ENCODE results near the gene DNAJC8. TPM values are rescaled to one million over a fixed set of nuclear protein-coding genes. Genes with fewer than 3 reads are reported as not detected.

The DNAJC8 gene
- total and polyA plus RNA-seq, 2 of the 8 experiments (the other 6 are each of a cell fraction or from before 2014, with no cell fraction given) = 116 to 134 TPM

DNA sequence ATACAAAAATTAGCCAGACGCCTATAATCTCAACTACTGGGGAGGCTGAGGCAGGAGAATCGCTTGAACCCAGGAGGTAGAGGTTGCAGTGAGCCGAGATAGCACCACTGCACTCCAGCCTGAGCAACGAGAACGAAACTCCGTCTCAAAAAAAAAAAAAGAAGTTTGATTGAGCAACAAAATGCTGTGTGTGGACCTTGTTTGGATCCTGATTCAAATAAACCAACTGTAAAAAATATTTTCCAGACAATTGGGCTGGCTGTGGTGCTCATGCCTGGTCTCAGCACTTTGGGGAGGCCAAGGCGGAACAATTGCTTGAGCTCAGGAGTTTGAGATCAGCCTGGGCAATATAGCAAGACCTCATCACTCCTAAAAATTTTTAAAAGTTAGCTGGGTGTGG is 73.1 kb downstream of the DNAJC8 start:
- no peak for FAIRE-seq
- Histone ChIP-seq H4K5ac (ENCODE audit: insufficient read length, low read depth, low read length) (no peak overlapping the region), H2AK5ac (ENCODE audit: low read depth, low read length) (no peak overlapping the region), H3K23me2 (ENCODE audit: low read depth, low read length) (no peaks in the 10 kb centered on the region), H3K14ac (ENCODE audit: insufficient read length) (no peak overlapping the region), H3K27ac (ENCODE audit: low read depth, low read length) (no peak overlapping the region), H3K4ac (replicated peaks; ENCODE audit: insufficient read length, low read depth, low read length) (no peak overlapping the region), H3K36me3 (ENCODE audit: control insufficient read depth in 2 of 4, insufficient read depth in 4 of 4, low read length in 3 of 4) (no peaks in the 10 kb centered on the region), H3K9me3 (ENCODE audit: insufficient read depth in 2 of 2, low read depth in 1 of 2, low read length in 1 of 2) (no peaks in the 10 kb centered on the region), H2BK20ac (ENCODE audit: low read length) (no peak overlapping the region), H3K18ac (ENCODE audit: extremely low read depth, low read length) (no peak overlapping the region), H2BK15ac (ENCODE audit: low read length) (no peak overlapping the region), H2AFZ (ENCODE audit: low read length) (no peak overlapping the region), H3K9ac (replicated peaks in 1 of 4; ENCODE audit: extremely low read depth in 1 of 4, low read depth in 3 of 4, low read length in 3 of 4) (no peak overlapping the region), H3K27me3 (replicated peaks in 1 of 4; ENCODE audit: control insufficient read depth in 3 of 4, extremely low read depth in 1 of 4, insufficient read depth in 3 of 4, low read length in 3 of 4) (no peaks in the 10 kb centered on the region), H2BK5ac (ENCODE audit: low read depth, low read length) (no peak overlapping the region), H4K8ac (ENCODE audit: extremely low read depth, insufficient read depth, low read length) (no peak overlapping the region), H4K91ac (replicated peaks; ENCODE audit: insufficient read length, low read length) (no peak overlapping the region), H2BK12ac (ENCODE audit: low read depth, low read length) (no peak overlapping the region), H3K4me1 (replicated peaks in 1 of 4; ENCODE audit: control insufficient read depth in 3 of 4, insufficient read depth in 4 of 4, low read length in 3 of 4) (no peaks in the 10 kb centered on the region), H3K4me2 (ENCODE audit: insufficient read depth in 1 of 2, low read depth in 2 of 2, low read length in 2 of 2) (no peak overlapping the region), H3K4me3 (ENCODE audit: extremely low read depth in 1 of 4, insufficient read depth in 2 of 4, low read depth in 3 of 4, low read length in 4 of 4) (no peak overlapping the region), H3K23ac (ENCODE audit: insufficient read length) (no peak overlapping the region), H4K20me1 (replicated peaks in 1 of 2; ENCODE audit: control insufficient read depth in 1 of 2, insufficient read depth in 2 of 2, low read length in 2 of 2) (no peaks in the 10 kb centered on the region), H3K56ac (replicated peaks; ENCODE audit: insufficient read length, low read depth, low read length) (no peak overlapping the region), H2BK120ac (replicated peaks; ENCODE audit: low read depth, low read length) (no peak overlapping the region), H3K79me1 (ENCODE audit: low read depth, low read length) (no peaks in the 10 kb centered on the region), H3K79me2 (ENCODE audit: control insufficient read depth in 1 of 2, insufficient read depth in 2 of 2, low read length in 2 of 2) (no peaks in the 10 kb centered on the region)
- DNase-seq (ENCODE audit: low read depth in 1 of 2, low spot score in 2 of 2) = no peak
- no peak for TF ChIP-seq JUN (IDR thresholded peaks at IDR 0.05; ENCODE audit: low read depth, low read length)
- no peak for TF ChIP-seq NANOG (IDR thresholded peaks at IDR 0.05; ENCODE audit: insufficient read depth, low read depth, low read length, poor library complexity, severe bottlenecking)
- no peak for TF ChIP-seq BCL11A (IDR thresholded peaks at IDR 0.05; ENCODE audit: low read depth in 2 of 2, low read length in 2 of 2)
- no peak for TF ChIP-seq TAF7 (optimal IDR thresholded peaks at IDR 0.05; ENCODE audit: borderline replicate concordance, low read depth, low read length)
- no peak for TF ChIP-seq ATF3 (IDR thresholded peaks at IDR 0.05; ENCODE audit: insufficient read depth, low read depth, low read length)
- TF ChIP-seq TEAD4 (IDR thresholded peaks at IDR 0.05; ENCODE audit: low read depth, low read length) = no peak
- no peak for TF ChIP-seq USF2 (IDR thresholded peaks at IDR 0.05; ENCODE audit: low read length)
- CTCF ChIA-PET (ENCODE audit: partially characterized antibody) = interaction anchor here (0.7 kb wide), 1 partner anchor 30 kb away, joined by 4 read pairs; no protein-coding TSS in a partner anchor
- POLR2A ChIA-PET (ENCODE audit: partially characterized antibody) = interaction anchor here (1.3 kb wide), 1 partner anchor 17 kb away, joined by 5 read pairs; the partner anchor contains the start of gene PTAFR
- 83% methylated on average over 7 of the region's 7 CpGs; no CpG with 5 or more reads in 1 of the 2 experiments for WGBS, 2 experiments (ENCODE audit: extremely low coverage in 1 of 2, insufficient coverage in 1 of 2, insufficient read length in 1 of 2, insufficient replicate concordance in 2 of 2, low coverage in 1 of 2, low lambda C conversion rate in 2 of 2, missing lambda C conversion rate in 1 of 2)
